ENCODE data around the gene HDLBP.
"Not testable (repeated sequence)": the region's sequence is repeated elsewhere in the genome, so short reads cannot be mapped to it uniquely, and the experiment has no call there.

HDLBP gene

DNA sequence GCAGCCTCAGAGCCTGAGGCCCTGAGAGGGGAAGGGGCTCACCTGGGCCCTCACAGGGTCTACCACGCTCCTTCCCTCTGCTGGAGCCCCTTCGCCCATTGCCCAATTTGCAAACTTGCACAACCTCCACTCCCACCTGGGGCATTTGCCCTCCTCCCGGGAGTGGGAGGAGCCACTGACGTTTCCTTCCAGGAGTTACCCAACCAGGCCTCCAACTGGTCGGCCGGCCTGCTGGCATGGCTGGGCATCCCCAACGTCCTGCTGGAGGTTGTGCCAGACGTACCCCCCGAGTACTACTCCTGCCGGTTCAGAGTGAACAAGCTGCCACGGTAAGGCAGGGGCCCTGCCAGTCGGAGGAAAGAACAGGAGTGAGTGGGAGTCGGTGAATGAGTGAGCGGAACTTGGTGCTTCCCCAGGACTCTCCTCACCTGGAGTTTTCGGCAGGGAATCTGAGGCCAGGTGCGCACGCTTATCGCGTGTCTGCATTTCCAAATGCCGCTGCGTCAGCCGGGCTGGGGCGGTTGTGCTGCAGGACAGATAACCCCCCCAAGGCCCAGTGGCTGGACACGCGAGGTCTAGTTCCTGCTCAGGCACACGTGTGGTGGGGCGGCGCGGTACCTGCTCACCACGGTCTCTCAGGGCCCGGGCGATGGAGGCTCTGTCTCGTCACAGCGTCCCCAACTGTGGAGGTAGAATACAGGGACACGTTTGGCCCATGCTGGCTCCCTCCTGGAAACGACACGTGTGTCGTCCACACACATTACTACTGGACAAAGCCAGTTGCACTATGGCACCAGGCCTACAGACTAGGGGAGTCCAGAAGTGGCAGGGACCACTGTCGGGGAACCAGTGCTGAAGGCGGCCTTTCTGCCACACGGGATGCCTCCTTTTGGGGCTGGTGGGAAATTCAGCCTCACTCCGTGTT lies 115.3 kb downstream of the HDLBP start:
- no peak for DNase-seq (ENCODE audit: low read depth in 2 of 3, low spot score in 1 of 3)

GRCh38 chr2:241199286-241199685 lies 116.2 kb downstream of the HDLBP start:
- DNase-seq (ENCODE audit: low read depth in 2 of 3, low spot score in 1 of 3) = no peak

DNA sequence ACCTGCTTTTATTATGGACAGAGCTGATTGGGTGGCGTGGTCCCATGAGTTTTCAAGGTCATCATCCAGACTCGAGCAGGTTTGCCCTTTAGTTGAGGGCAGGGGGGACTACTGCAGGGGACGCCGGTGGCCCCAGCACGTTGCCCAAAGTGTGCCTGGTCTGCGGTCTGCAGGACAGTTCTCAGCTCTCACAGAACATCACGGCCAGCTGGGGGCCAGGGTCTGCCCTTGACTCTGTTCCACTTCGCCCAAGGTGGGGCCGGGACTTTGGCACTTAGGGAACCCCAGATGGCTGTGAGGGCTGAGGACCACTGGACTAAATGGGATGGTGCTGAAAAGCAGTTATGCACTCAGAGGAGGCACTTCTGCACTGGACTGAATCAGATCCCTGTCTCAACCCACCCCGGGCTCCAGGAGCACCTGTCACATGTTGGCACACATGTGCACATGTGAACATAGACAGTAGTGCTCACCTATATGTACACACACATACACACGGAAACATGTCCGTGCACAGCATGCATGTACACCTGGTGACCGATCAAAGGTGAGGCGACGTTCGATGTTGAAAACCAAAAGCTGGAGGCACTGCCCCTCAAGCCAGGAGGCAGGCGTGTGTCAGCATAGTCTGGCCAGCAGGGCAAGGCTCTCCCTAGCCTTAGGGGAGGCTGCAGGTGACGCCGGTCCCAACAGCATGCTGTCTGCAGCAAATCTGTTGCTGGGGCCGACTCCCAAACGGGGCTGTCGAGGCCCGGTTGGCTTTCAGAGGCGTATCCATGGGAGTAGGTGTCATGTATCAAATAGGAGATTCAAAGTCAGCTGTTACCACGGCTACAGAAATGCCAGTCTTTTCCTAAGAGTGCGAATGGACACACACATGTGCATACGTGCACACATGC lies 116.8 kb downstream of the HDLBP start:
- DNase-seq (ENCODE audit: low read depth in 2 of 3, low spot score in 1 of 3) = no peak

- DNase-seq (ENCODE audit: low read depth in 2 of 3, low spot score in 1 of 3) = no peak
Observed at GRCh38 chr2:241197947-241198346, 117.5 kb downstream of the HDLBP start.

DNA sequence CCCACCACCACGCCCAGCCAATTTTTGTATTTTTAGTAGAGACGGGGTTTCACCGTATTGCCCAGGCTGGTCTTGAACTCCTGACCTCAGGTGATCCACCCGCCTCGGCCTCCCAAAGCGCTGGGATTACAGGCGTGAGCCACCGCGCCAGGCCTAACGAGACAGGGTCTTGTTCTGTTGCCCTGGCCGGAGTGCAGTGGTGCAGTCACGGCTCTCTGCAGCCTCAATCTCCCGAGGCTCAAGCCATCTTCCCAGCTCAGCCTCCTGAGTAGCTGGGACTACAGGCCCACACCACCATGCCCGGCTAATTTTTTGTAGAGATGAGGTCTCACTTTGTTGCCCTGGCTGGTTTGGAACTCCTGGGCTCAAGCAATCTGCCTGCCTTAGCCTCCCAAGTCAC lies 118.2 kb downstream of the HDLBP start:
- DNase-seq (ENCODE audit: low read depth in 2 of 3, low spot score in 1 of 3) = not testable (repeated sequence)

GRCh38 chr2:241195506-241196130 lies 119.9 kb downstream of the HDLBP start:
- DNase-seq (ENCODE audit: low read depth in 2 of 3, low spot score in 1 of 3) = no peak

GRCh38 chr2:241194811-241195210 lies 120.7 kb downstream of the HDLBP start:
- DNase-seq (ENCODE audit: low read depth in 2 of 3, low spot score in 1 of 3) = no peak

- DNase-seq (ENCODE audit: low read depth in 2 of 3, low spot score in 1 of 3) = no peak
Observed at GRCh38 chr2:241193271-241193670, 122.2 kb downstream of the HDLBP start.

- no peak for DNase-seq (ENCODE audit: low read depth in 2 of 3, low spot score in 1 of 3)
Observed at GRCh38 chr2:241191081-241191480, 124.4 kb downstream of the HDLBP start.

GRCh38 chr2:241190291-241190981 lies 125.0 kb downstream of the HDLBP start:
- no peak for DNase-seq (ENCODE audit: low read depth in 2 of 3, low spot score in 1 of 3)

GRCh38 chr2:241189856-241190201 lies 125.6 kb downstream of the HDLBP start:
- DNase-seq (ENCODE audit: low read depth in 2 of 3, low spot score in 1 of 3) = no peak

- no peak for DNase-seq (ENCODE audit: low read depth in 2 of 3, low spot score in 1 of 3)
Observed at GRCh38 chr2:241189093-241189855, 126.2 kb downstream of the HDLBP start.

DNA sequence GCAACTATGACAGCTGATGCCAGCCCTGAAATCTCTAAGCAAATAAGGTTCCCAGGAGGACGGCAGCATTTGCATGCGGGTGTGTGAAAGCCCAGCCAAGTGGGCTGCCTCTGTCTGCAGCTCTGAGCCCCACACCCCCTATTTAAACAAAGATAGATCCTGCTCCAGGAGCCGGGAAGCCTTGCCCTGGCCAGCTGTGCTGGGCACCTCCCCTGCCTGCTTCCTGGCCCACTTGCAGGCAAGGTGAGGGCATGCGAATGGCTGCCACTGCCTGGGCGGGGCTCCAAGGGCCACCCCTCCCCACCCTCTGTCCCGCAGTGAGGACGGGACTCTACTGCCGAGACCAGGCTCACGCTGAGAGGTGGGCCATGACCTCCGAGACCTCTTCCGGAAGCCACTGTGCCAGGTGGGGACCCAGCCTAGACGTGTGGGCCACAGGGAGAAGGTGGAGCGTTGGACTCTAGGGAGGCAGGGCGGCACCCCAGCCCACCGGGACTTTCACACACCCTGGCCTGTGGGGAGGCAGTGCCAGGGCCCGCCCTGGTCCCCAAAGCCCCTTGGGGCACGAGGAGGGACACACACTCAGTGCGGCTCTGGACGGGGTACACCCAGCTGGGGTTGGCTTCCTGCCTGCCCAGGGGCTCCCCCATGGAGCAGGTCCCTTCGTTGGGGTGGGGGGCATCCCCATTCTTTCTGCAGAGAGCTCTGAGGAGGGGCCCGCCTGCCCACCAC lies 126.9 kb downstream of the HDLBP start, which contains the start of gene ANO7:
Gene ANO7, plus strand, starts transcription at position 317 of the 732 bp plus-strand sequence. CDS start 1,387 bp downstream, outside the sequence.
- no peak for DNase-seq (ENCODE audit: low read depth in 2 of 3, low spot score in 1 of 3)

GRCh38 chr2:241187918-241188234 lies 127.6 kb downstream of the HDLBP start:
- DNase-seq (ENCODE audit: low read depth in 2 of 3, low spot score in 1 of 3) = no peak

DNA sequence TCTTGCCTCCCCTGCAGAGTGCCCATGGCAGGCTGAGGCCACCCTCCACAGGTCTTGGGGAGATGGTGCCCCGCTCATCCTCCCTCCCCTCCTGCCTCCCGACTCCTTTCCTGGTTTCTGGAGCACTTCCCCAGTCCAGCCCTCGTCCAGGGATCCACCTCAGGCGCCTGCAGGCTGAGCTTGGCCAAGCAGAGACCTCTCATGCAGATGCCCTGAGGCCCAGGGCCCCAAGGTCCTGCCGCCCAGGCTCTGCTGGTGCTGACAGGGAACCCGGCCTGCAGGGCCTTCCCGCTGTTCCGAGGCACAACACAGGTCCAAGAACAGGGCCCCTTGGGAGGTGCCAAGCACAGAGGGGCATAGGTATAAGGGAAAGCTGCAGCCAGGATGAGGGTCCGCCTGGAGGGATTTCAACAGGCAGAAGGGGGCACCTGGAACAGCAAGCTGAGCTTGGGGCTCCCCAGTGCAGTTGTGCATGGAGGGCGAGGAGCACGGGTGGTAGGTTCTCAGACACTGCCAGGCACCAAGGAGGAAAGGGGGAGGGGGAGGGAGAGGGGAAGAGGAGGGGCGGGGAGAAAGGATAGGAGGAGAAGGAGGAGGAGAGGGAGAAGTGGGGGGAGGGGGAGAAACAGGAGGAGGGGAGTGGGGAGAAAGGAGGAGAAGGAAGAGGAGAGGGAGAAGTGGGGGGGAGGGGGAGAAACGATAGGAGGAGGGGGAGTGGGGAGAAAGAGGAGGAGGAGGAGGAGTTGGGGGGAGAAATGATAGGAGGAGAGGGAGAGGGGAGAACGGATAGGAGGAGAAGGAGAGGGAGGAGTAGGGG lies 128.2 kb downstream of the HDLBP start:
- no peak for DNase-seq (ENCODE audit: low read depth in 2 of 3, low spot score in 1 of 3)

DNA sequence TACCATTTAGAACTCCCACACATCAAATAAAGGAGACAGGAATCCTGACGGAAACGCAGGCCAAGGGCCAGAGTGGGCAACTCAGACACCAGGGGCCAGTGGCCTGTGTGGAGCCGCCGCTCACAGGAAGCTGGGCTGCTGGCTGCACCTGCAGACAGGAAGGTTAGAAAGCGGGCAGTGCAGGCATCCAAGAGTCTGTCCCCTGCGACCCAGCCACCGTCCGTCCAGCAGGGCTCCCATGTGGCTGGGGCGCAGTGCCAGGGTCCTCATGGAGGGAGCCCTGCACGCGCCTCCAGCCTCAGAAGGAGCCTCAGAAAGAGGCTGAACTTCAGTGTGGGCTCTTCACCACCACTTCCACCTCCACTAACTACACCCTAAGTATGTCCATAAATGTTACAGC lies 129.5 kb downstream of the HDLBP start:
- DNase-seq (ENCODE audit: low read depth in 2 of 3, low spot score in 1 of 3) = no peak

- no peak for DNase-seq (ENCODE audit: low read depth in 2 of 3, low spot score in 1 of 3)
Observed at GRCh38 chr2:241184901-241185300, 130.6 kb downstream of the HDLBP start.

DNA sequence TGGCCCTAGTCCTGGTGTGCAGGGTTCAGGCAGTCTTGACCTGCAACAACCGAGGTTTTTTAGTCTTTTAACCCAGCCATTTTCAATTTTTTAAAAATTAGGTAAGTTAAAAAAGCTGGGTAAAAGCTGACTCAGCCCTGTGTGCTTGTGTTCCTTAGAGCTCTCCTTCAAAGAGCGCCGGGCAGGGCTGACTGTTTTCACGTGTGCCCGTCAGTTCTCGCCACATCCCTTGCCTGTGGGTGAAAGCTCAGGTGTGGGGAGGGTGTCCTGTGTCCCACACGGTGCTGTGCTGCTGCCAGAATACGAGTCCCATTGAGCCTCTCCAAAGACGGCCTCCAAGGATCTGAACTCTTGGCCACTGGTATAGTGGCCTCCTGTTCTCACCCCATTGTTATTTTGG lies 132.3 kb downstream of the HDLBP start:
- no peak for DNase-seq (ENCODE audit: low read depth in 2 of 3, low spot score in 1 of 3)

Data from stimulated activated CD4-positive, alpha-beta T cell treated with anti-CD3 and anti-CD28 coated beads, Interleukin-12 subunit alpha, Interleukin-12 subunit beta, amount 100 ng/mL, for 48 hours (primary cell).